Transverse colon (tissue), 4 donors: ENCODE data around the gene SNED1. TPM values are rescaled to one million over a fixed set of nuclear protein-coding genes. Genes with fewer than 3 reads are reported as not detected.
A peak's percentile ranks its signal among the peaks of the same experiment; 100 is the strongest.

Experiments used
- DNase-seq: peaks from one replicate; pipeline ENCODE4 v3.0.0-alpha.2; 2019
- H3K27ac ChIP-seq, 4 donors: fragments of 200-600 bp; sonication (generic); 2 replicates each; pipeline ENCODE4 v1.5.1; 2016 to 2018; ENCODE audit warnings: inconsistent platforms in 4 of 4
- H3K27me3 ChIP-seq: fragments of 200-600 bp; sonication (generic); 2 replicates; pipeline ENCODE4 v1.5.1; 2017; ENCODE audit warnings: inconsistent platforms
- H3K36me3 ChIP-seq, 4 donors: fragments of 200-600 bp; sonication (generic); 2 replicates each; pipeline ENCODE4 v1.5.1; 2017 to 2019; ENCODE audit warnings: inconsistent platforms in 4 of 4
- H3K4me1 ChIP-seq, 4 donors: fragments of 200-600 bp; sonication (generic); 2 replicates each; pipeline ENCODE4 v1.5.1; 2017 to 2020; ENCODE audit warnings: inconsistent platforms in 4 of 4
- H3K4me3 ChIP-seq, 4 donors: fragments of 200-600 bp; sonication (generic); 1 replicate in 1 of 4; 2 replicates in 3 of 4; pipeline versions ENCODE4 v1.5.1 to v1.6.1; 2017 to 2019; ENCODE audit warnings: inconsistent platforms in 4 of 4
- H3K9me3 ChIP-seq, 2 donors: fragments of 200-600 bp; sonication (generic); 2 replicates each; pipeline ENCODE4 v1.5.1; 2017 to 2019; ENCODE audit warnings: inconsistent platforms in 2 of 2
- CTCF ChIP-seq, 5 experiments: fragments of 200-600 bp in 3 of 5; fragments of 450-650 bp in 2 of 5; sonication (generic) in 3 of 5; IDR thresholded peaks; 1 replicate in 2 of 5; 2 replicates in 3 of 5; pipeline ENCODE4 v1.5.1; 2016 to 2017; ENCODE audit warnings: antibody characterized with exemption in 5 of 5, inconsistent platforms in 3 of 5, mild to moderate bottlenecking in 2 of 5, moderate library complexity in 1 of 5
- EP300 ChIP-seq: sonication (generic); formaldehyde crosslinking; IDR thresholded peaks from one replicate; pipeline ENCODE4 v1.6.1; 2017; ENCODE audit warnings: antibody characterized with exemption, low read depth
- POLR2A ChIP-seq: fragments of 450-650 bp; IDR thresholded peaks from one replicate; pipeline ENCODE4 v1.6.1; 2016; ENCODE audit warnings: antibody characterized with exemption, mild to moderate bottlenecking, moderate library complexity
- POLR2AphosphoS5 ChIP-seq, 3 donors: sonication (generic); formaldehyde crosslinking; IDR thresholded peaks; one replicate each; pipeline ENCODE4 v1.6.1; 2016; ENCODE audit warnings: antibody characterized with exemption in 3 of 3
- WGBS, 2 donors: methylation state at CpG; one replicate each; pipeline ENCODE4 v1.1.5; 2018; ENCODE audit warnings: low coverage in 1 of 2; 5-methylcytosine and 5-hydroxymethylcytosine counted together
- in situ Hi-C, 4 donors: fragments of 200-750 bp; cut with MboI; loops; one replicate each; pipeline versions ENCODE4 v1.15.0 to v1.15.1; 2017; ENCODE audit warnings: low sequenced_read_pairs in 3 of 4, low pct_ligation_motif_present in 1 of 4, low pct_unique_long_range_greater_than_20kb in 1 of 4
- intact Hi-C: fragments of 100-400 bp; cut with DNase I; formaldehyde crosslinking; loops from one replicate; pipeline ENCODE4 v1.15.1; 2023; ENCODE audit warnings: low total_unique reads
- total RNA-seq, 4 donors: library from RNA; depleted of rRNA; stranded (reverse); fragments of >200 nt; gene quantifications; one replicate each; pipeline ENCODE4 v1.1.0, GENCODE V29; 2016

The SNED1 gene
- total RNA-seq, 4 donors from 2014 or later, result 8.2 to 65.5 (median 30.0) TPM

- DNase-seq, result no peak
- in situ Hi-C loops (no loop called here), intact Hi-C loops (no loop called here)
- H3K4me3 ChIP-seq, result peak overlapping the region in 2 of 4 donors; percentile 26 to 29
- peaks cover 0 to 19% (median 14%) of the 10 kb centered on the region in 4 donors for H3K4me1 ChIP-seq
- no peaks in the 10 kb centered on the region for H3K9me3 ChIP-seq
- H3K36me3 ChIP-seq, result no peaks in the 10 kb centered on the region
- H3K27ac ChIP-seq, result peak overlapping the region in 2 of 4 donors; percentile 7 to 54
- TF ChIP-seq POLR2A (no peak), EP300 (no peak), CTCF (IDR thresholded peaks at IDR 0.05) (no peak), POLR2AphosphoS5 (IDR thresholded peaks at IDR 0.05) (no peak)
- H3K27me3 ChIP-seq, result no peaks in the 10 kb centered on the region
- 67% methylated on average over 11 of the region's 12 CpGs; no CpG with 5 or more reads in 1 of the 2 donors for WGBS, 2 donors
Measured at GRCh38 chr2:241010531-241011295, 12.3 kb downstream of the SNED1 start.

GRCh38 chr2:241011296-241011600, 12.8 kb downstream of the SNED1 start:
- Histone ChIP-seq H3K4me1 (peaks cover 0 to 19% (median 14%) of the 10 kb centered on the region in 4 donors), H3K36me3 (no peaks in the 10 kb centered on the region), H3K9me3 (no peaks in the 10 kb centered on the region), H3K27ac (no peak overlapping the region), H3K4me3 (no peak overlapping the region), H3K27me3 (no peaks in the 10 kb centered on the region)
- in situ Hi-C loops (no loop called here), intact Hi-C loops (no loop called here)
- TF ChIP-seq POLR2A, result no peak
- no peak for TF ChIP-seq EP300
- no peak for TF ChIP-seq CTCF (IDR thresholded peaks at IDR 0.05)
- no peak for TF ChIP-seq POLR2AphosphoS5 (IDR thresholded peaks at IDR 0.05)
- WGBS, 2 donors, result 68% methylated on average over 9 of the region's 9 CpGs; no CpG with 5 or more reads in 1 of the 2 donors
- no peak for DNase-seq

- TF ChIP-seq POLR2A (no peak), EP300 (no peak), POLR2AphosphoS5 (IDR thresholded peaks at IDR 0.05) (no peak), CTCF (IDR thresholded peaks at IDR 0.05) (no peak)
Measured at GRCh38 chr2:241011751-241012510, 13.5 kb downstream of the SNED1 start.

GRCh38 chr2:241014224-241014623, 15.8 kb downstream of the SNED1 start:
- TF ChIP-seq EP300 (no peak), POLR2A (no peak), POLR2AphosphoS5 (IDR thresholded peaks at IDR 0.05) (no peak), CTCF (IDR thresholded peaks at IDR 0.05) (no peak)
- DNase-seq, result no peak
- Histone ChIP-seq H3K36me3 (no peaks in the 10 kb centered on the region), H3K4me3 (no peak overlapping the region), H3K27me3 (no peaks in the 10 kb centered on the region), H3K9me3 (no peaks in the 10 kb centered on the region), H3K27ac (no peak overlapping the region), H3K4me1 (peaks cover 0 to 18% (median 14%) of the 10 kb centered on the region in 4 donors)
- in situ Hi-C loops (no loop called here), intact Hi-C loops (no loop called here)
- WGBS, 2 donors, result 96% methylated on average over 6 of the region's 6 CpGs; no CpG with 5 or more reads in 1 of the 2 donors

More at GRCh38 chr2:241011751-241012510, 13.5 kb downstream of the SNED1 start:
- in situ Hi-C loops (no loop called here), intact Hi-C loops (no loop called here)
- Histone ChIP-seq H3K27ac (no peak overlapping the region), H3K9me3 (no peaks in the 10 kb centered on the region), H3K4me3 (no peak overlapping the region), H3K36me3 (no peaks in the 10 kb centered on the region), H3K4me1 (peaks cover 0 to 19% (median 14%) of the 10 kb centered on the region in 4 donors), H3K27me3 (no peaks in the 10 kb centered on the region)
- no peak for DNase-seq
- 75 to 95% methylated on average over 4 to 27 of the region's 29 CpGs for WGBS, 2 donors
